Stimulated activated CD4-positive, alpha-beta T cell treated with anti-CD3 and anti-CD28 coated beads, Interleukin-12 subunit alpha, Interleukin-12 subunit beta, amount 100 ng/mL, for 24 hours (primary cell): ENCODE measurements around the gene INO80.
"Not testable (repeated sequence)": the region's sequence is repeated elsewhere in the genome, so short reads cannot be mapped to it uniquely, and the experiment has no call there.

ENCODE experiments used
- DNase-seq, 2 experiments: peaks; one replicate each; pipeline ENCODE4 v3.0.0-alpha.2; 2020; ENCODE audit warnings: low read depth in 2 of 2

The INO80 gene

GRCh38 chr15:41115652-41116115, 396 bp downstream of the INO80 start:
- DNase-seq, result peak; percentile 60 to 64

DNA sequence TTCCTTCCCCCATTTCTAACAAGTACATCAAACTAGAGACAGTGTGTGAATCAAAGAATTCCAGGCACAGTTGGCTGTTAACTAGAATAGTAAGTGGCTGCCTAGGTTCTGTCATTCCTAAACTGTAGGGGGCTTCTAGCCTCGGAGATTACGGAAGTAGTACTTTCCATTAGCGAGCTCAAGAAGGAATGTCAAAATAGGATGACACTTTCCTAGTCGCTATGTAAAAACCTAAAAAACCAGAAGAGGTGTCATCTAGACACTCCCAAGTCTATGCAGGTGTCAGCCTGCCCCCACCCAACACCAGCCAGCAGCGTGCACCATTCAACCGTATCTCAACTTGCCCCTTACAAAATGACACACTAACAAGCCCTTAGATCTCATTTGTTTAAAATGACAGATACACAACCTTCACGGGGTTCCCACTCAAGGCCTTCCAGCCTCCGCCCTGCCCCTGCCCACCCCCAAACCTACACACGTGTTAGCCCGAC, 874 bp downstream of the INO80 start:
- DNase-seq, result no peak

DNA sequence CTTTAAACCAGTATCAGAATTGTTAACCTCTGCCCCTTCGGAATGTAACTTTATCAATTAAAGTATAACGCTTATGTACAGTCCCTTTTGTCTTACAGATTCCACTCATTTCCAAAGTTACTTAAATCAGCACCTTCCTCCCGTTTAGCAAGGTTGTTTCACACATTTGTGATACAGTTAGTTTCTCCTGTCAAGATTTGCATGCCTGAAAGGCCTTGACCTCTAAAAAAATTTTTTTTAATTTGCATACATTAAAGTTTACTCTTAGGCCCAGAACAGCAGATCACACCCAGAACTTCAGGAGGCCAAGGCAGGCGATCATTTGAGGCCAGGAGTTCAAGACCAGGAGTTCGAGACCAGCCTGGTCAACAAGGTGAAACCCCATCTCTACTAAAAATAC, 9.1 kb downstream of the INO80 start:
- DNase-seq, result no peak

GRCh38 chr15:41105348-41106334, 10.4 kb downstream of the INO80 start:
- no peak for DNase-seq

GRCh38 chr15:41104234-41104633, 11.8 kb downstream of the INO80 start:
- DNase-seq, result no peak

- DNase-seq, result no peak
These were observed 13.2 kb downstream of the INO80 start for GRCh38 chr15:41102854-41103253.

DNA sequence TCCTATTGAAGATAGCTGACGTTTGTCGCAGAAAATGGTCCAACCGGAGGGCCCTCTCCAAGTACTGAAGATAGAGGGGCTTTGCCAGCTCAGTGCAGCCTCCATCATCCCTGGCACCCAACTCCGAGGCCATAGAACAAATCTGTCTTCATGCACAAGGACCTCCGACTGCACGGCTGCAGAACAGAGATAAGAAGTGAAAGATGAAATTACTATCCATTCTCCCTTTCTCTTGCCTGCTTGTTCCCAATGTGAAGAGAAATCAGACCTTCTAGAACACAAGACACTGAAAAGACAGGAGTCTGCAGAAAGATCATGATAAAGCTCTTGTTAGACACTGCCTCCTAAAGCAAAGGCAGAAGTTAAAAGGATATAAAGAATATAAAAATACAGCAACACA, 19.9 kb downstream of the INO80 start:
- DNase-seq, result no peak

DNA sequence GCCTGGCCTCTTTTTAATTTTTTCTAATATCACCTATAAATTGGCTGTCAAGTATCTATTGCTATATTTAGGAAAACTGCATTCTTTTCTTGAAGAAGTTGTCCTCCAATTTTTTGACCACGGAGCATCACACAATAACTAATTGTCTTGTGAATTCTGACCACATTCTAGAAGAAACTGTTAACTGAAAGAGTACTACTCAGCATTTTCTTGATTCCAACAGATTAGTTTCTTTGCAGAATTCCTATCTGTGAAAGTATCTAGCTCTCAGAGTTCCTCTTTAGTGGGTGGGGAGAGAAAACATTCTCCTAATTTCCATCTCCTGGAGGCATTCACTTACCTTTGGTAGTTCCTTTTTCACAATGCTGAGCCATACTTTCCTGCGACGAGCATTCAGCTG, 31.1 kb downstream of the INO80 start:
- no peak for DNase-seq

- no peak for DNase-seq
These were observed 35.9 kb downstream of the INO80 start for GRCh38 chr15:41080144-41080543.

GRCh38 chr15:41079717-41080116, 36.4 kb downstream of the INO80 start:
- no peak for DNase-seq

- not testable (repeated sequence) for DNase-seq
These were observed 37.2 kb downstream of the INO80 start for GRCh38 chr15:41078879-41079278.

- DNase-seq, result no peak
These were observed 38.0 kb downstream of the INO80 start for GRCh38 chr15:41078125-41078524.

DNA sequence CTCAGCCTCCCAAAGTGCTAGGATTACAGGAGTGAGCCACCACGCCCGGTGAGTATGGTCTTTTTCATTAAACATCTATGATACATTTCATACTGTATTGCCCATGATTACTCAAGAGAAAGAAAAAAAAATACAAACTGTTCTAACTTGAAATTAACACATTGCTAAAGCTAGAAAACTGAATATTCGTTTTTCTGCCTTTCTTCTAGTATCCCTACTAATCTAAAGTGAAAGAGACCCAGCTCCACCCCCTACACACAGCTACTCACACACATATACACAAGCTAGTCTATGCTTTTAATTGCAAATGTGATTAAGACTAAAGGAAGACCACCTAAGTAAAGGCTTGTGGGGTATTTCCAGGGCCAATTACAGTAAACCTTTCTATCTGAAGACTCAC, 43.1 kb downstream of the INO80 start:
- DNase-seq, result no peak

DNA sequence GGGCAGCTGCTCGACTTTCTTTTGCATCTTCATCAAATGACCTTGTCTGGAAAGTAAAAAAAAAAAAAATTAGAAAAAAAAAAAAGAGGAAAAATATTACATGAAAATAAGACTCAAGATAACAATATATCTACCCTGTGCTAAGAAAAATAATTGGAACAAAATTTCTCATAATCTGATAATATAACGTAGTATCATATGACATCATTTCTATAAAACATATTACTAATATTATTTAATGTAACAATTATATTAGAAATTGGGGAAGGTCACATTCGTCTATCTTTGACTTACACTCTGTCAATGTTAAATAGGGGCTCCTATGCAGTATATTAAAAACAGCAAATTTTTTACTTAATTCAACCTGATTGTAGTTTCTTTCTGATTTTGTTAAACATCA, 44.1 kb downstream of the INO80 start:
- DNase-seq, result no peak

GRCh38 chr15:41066516-41066915, 49.6 kb downstream of the INO80 start:
- no peak for DNase-seq

- DNase-seq, result no peak
These were observed 54.4 kb downstream of the INO80 start for GRCh38 chr15:41061667-41062066.

GRCh38 chr15:41060505-41060904, 55.6 kb downstream of the INO80 start:
- no peak for DNase-seq

DNA sequence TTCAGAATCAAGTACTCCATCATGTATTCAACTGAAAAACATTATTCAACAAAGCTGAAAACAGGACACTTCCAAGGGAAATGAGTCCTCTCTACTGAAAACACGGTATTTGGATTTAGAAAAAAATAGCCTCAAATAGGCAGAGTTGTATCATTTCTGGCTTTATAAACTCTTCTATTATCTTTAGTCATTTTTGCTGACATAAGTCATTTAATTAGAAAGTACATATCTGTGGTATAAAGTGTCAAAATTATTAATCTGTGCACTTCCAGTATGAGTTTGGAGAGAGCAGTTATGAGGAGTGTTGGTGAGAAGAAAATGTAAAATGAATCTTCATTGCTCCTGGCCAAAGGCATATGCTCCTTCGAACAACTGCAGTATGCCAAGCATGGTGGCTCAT, 59.3 kb downstream of the INO80 start:
- DNase-seq, result no peak

DNA sequence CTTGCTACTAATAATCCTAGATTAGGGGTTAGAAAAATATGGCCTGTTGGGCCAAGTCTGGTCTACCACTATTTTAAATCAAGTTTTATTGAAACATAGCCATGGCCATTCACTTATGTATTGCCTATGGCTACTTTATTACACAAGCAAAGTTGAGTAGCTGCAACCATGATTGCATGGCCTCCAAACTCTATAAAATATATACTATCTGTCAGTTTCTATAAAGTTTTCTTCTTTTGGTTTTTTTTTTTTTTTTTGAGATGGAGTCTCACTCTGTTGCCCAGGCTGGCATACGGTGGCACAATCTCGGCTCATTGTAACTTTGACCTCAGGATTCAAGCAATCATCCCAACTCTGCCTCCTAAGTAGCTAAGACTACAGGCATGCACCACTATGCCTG, 60.4 kb downstream of the INO80 start:
- no peak for DNase-seq

GRCh38 chr15:41051139-41051538, 64.9 kb downstream of the INO80 start:
- no peak for DNase-seq

DNA sequence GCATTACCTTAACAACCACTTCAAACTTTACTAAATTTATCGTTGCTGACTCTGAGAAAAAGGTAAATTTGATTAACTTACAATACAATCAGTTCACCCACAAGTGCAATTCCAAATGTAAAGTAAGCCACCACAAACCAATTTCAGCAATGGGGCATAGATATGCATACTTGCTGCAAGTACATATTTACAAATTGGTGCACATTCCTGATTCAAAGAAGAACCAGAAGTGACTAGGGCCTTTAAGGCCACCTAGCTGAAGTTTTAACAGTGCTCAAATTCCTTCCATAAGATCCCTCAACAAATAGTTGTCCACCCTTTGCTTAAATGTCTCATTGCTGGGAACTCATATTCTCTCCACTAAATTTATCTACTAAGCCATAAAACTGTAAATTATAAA, 67.2 kb downstream of the INO80 start:
- no peak for DNase-seq

DNA sequence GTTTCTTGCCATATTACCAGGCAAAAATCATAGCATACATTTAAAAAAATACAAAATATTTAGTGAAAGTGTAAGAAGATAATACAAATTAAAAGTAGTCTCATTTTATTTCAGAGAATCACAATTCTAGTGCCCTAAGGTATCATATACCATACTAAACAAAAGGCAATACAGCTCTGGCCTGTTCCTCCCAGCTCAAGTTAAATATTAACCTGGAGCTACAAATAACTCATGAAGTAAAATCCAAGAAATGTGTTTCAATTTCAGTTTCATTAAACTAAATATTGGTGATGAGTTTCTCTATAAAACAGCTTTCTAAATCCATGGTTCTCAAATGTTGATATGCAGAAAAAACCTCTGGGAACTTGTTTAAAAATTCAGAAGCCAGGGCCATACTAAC, 67.7 kb downstream of the INO80 start:
- no peak for DNase-seq

- no peak for DNase-seq
These were observed 68.6 kb downstream of the INO80 start for GRCh38 chr15:41047474-41047873.
